HG02610 (cell line): ENCODE measurements around the gene ADSS1.

ENCODE experiments used
- ATAC-seq: cut with Tn5 transposase; IDR thresholded peaks from one replicate; pipeline ENCODE4 v1.9.1; 2021; ENCODE audit warnings: mild to moderate bottlenecking, moderate library complexity; ENCODE audit not compliant: unreplicated experiment

The ADSS1 gene

DNA sequence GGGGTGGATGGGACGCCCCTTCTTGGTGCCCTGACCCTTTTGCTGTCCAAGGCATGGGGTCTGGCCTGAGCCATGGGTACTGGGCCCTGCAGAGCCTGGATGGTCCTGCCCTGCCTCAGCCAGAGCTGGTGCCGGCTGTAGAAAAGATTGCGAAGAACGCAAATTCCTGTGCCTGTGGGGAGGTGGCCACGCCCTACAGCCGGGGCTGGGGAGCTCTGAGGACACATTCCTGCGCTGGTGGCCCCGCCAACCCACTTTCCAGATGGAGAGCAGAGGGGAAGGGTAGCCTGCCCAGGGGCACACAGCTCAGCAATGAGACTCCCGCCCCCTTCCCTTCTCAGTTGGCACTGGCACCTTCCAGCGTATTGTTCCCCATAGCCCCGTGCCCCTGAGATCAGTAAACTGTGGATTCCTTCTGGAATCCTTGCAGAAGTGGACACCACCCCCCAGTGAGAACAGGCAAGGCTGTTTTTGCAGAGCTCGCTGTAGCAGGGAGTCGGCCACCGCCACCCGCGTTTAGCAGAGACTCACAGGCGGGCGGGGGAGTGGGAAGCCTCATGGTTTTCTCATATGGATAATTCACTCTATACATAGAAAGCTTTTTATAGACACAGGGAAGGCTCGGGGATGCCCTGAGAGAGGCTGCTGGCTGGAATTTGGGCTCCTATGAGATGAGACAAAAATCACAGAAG, 26.0 kb upstream of the ADSS1 start:
- ATAC-seq: no peak

- ATAC-seq: no peak
Measured at GRCh38 chr14:104698688-104699425, 25.2 kb upstream of the ADSS1 start.

DNA sequence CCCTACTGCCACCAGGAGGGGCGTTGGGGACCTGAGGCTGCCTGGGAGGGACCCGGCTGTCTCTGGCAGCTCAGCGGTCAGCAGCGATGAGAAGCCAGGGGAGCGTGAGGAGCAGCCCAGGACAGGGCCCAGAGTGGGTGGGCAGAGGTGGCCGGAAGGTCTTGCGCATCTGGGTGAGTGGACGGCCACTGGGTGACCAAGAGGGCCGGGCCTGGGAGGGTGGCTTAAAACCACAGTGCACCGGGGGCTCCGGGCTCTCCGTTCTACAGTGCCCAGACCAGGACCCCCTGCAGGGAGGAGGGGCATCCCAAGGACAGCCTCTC, 24.6 kb upstream of the ADSS1 start:
- no peak for ATAC-seq

DNA sequence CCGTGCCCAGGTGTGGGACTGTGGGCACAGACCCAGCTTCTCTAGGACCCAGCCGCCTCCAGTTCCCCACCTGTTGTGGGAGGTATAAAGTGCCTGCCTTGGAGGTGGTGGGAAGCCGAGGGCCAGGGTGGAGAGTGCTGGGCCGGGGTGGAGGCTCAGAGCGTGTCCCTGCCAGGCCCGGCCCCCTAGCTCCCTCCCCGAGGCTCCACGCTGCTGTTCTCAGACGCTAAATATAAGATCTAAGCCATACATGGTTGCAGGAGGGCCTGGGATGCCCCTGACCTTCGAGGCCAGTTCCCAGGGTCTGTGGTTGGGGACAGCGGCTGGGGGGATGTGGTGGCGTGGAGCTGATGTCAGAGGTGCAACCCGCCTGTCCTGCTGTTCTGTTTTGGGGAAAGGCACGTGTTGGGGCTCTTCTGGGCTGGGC, 23.8 kb upstream of the ADSS1 start:
- ATAC-seq: no peak

DNA sequence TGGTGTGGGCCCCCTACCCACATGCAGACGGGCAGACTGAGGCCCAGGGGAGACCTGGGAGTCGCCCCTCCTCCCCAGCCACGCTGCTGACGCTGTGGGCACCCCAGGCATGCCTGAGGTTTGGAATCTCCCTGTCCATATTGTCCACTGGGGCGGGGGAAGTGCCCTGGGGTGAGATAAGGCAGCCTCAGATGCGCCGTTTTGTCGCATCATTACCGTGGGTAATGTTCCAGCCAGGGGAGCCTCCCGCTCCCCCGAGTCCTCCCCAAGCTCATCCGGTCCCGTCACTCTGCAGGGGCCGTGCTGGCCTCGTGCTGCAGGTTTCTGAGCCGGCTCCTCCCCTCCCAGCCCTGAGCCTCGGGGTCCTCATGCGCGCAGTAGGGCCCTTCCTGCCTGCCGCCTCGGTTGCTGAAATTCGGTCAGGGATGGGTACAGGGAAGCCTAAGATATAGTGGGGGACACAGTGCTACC, 23.2 kb upstream of the ADSS1 start:
- ATAC-seq: no peak

DNA sequence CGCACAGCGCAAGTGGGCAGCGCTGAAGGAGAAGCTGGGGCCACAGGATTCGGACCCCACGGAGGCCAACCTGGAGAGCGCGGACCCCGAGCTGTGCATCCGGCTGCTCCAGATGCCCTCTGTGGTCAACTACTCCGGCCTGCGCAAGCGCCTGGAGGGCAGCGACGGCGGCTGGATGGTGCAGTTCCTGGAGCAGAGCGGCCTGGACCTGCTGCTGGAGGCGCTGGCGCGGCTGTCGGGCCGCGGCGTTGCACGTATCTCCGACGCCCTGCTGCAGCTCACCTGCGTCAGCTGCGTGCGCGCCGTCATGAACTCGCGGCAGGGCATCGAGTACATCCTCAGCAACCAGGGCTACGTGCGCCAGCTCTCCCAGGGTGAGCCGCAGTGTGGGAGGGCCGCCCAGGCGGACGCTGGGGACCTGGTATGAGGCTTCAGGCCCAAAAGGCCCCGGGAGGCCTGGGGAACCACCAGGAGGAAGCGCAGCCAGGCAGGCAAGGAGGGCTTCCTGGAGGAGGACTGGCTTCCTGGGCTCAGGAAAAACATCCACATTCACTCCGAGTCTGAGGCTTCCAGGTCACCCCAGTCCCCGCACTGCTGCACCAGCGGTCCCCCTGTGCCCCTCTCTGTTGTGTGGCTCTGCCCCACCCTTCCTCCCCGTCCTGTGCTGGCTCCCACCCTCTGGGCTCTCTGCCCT, 22.5 kb upstream of the ADSS1 start:
- ATAC-seq: no peak

DNA sequence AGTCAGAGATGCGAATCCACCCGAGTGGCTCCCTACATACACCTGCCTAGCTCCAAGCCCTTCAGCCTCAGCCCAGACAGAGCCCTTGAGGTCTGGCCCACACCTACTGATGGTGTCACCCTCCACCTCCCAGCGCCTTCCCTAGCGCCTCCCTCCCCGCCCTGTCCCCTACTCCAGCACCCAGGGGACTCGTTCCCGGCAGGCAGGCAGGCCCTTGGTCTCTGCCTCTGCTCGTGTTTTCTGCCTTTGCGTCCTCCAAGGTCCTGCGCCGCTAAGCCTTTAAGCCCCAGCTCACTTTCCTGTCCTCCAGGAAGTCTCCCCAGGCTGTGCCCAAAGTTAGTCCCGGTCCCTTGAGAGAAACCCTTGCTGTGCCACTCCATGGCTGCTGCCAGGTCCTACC, 21.9 kb upstream of the ADSS1 start:
- ATAC-seq: no peak

DNA sequence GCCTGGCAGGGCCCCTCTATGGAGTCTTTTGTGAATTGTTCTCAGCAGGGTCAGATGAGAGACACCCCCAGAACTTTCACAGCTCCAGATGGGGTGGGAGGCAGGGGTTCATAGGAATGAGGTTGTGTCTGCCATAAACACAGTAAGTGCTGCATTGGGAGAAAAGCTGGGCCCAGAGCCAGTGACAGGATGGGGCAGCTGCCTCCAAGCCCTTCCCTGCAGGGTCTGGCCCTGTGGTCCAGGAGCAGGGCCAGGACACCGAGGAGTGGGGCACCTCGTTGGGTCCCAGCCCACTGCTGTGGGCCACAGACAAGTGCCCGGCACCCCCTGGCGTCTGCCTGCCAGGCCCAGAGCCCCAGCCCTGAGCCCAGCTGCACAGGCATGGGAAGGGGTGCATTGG, 21.4 kb upstream of the ADSS1 start:
- ATAC-seq: no peak

DNA sequence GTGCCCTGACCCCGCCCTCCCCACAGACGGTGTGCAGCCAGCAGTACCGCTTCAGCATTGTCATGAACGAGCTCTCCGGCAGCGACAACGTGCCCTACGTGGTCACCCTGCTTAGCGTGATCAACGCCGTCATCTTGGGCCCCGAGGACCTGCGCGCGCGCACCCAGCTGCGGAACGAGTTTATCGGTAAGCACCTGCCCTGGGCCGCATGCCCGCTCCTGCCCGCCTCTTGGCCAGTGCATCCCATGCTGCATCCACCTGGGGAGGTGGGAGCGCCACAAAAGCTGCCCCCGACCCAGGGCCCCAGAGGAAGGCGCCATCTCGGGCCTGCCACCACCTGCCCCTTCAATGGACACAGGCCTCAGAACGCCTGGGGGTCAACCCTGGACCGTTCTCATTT, 20.8 kb upstream of the ADSS1 start:
- no peak for ATAC-seq

DNA sequence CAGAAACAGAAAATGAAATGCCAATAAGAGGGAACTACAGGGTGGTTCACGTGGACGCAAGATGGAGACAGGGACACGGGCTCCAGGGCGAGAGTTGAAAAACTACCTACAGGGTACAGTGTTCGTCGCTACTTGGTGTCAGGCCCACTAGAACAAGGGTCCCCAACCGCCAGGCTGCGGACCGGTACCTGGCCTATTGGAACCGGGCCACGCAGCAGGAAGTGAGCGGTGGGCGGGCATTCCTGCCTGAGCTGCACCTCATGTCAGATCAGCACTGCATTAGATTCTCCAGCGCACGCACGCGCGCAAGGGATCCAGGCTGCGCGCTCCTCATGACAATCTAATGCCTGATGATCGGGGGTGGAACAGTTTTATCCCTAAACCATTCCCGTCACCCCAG, 19.8 kb upstream of the ADSS1 start:
- no peak for ATAC-seq

- no peak for ATAC-seq
Measured at GRCh38 chr14:104705340-104706047, 18.5 kb upstream of the ADSS1 start.

GRCh38 chr14:104706733-104707607, 17.1 kb upstream of the ADSS1 start:
- ATAC-seq: no peak

GRCh38 chr14:104707608-104708595, 16.1 kb upstream of the ADSS1 start:
- no peak for ATAC-seq

GRCh38 chr14:104708606-104709268, 15.3 kb upstream of the ADSS1 start:
- peak; percentile 38 for ATAC-seq

DNA sequence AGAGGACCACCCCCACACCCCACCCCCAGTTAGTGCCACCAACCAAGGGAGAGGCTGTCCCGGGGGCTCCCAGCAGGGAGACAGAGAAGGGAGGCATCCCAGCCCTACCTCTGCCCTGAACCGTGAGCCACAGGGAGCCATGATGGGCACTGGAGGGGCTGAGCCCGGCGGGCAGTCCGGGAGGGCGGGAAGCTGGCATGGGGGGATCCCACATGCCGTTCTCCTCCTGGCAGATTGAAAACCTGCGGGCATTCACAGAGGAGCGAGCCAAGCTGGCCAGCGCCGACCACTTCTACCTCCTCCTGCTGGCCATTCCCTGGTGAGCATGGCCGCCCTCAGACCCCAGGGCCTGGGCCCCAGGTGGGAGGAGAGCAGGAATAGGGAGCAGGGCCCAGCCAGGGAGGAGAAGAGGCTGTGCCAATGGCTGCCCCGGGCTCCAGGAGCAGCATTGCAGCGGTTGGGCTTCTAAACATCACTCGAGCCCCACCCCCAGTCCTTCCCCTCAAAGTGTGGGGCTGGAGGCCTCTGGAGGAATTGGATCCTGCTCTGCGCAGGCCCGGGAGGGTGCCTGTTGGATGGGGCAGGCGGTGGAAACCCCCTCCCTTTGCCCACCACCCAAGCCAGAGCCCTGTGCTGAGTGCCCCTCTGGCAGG, 14.5 kb upstream of the ADSS1 start:
- ATAC-seq: no peak

DNA sequence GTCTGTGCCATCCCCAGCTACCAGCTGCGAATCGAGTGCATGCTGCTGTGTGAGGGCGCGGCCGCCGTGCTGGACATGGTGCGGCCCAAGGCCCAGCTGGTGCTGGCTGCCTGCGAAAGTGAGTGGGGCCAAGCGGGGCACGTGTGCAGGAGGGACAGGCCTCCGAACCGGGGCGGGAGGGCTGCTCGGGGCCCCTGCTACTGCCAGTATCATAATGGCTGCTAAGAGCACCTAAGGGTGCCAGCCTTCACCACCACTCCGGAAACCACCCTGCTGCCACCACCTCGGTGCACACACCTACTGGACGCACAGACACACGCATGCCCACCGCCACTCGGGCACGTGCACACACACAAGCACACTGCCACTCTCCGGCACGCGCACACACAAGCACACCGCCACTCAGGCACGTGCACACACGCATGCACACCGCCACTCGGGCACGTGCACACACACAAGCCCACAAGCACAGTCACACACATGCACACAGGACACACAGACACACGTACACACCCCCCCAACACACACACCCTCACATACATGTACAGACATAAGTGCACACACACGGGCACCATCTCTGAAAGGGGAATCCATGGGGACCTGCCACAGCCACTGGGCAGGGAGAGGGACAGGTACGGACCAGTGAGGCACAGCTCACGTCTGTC, 13.8 kb upstream of the ADSS1 start:
- ATAC-seq: no peak

- no peak for ATAC-seq
Measured at GRCh38 chr14:104712881-104713734, 10.9 kb upstream of the ADSS1 start.
